ENCODE data around the gene ARRB2.
"Not testable (repeated sequence)": the region's sequence is repeated elsewhere in the genome, so short reads cannot be mapped to it uniquely, and the experiment has no call there.

ARRB2 gene

GRCh38 chr17:4709794-4710692 is at the start of gene ARRB2:
Gene ARRB2, plus strand, starts transcription at chr17:4710632. Its CDS starts 90 bp downstream, at chr17:4710722.
- peak; percentile 98 for DNase-seq (ENCODE audit: low read depth in 2 of 2)

- no peak for DNase-seq (ENCODE audit: low read depth in 2 of 2)
Measured at GRCh38 chr17:4663711-4664110, 46.7 kb upstream of the ARRB2 start.

GRCh38 chr17:4664230-4664629 is 46.2 kb upstream of the ARRB2 start:
- DNase-seq (ENCODE audit: low read depth in 2 of 2) = no peak

- DNase-seq (ENCODE audit: low read depth in 2 of 2) = no peak
Measured at GRCh38 chr17:4665027-4665426, 45.4 kb upstream of the ARRB2 start.

GRCh38 chr17:4666296-4666695 is 44.1 kb upstream of the ARRB2 start:
- DNase-seq (ENCODE audit: low read depth in 2 of 2) = no peak

GRCh38 chr17:4667166-4667565 is 43.3 kb upstream of the ARRB2 start:
- DNase-seq (ENCODE audit: low read depth in 2 of 2) = no peak

DNA sequence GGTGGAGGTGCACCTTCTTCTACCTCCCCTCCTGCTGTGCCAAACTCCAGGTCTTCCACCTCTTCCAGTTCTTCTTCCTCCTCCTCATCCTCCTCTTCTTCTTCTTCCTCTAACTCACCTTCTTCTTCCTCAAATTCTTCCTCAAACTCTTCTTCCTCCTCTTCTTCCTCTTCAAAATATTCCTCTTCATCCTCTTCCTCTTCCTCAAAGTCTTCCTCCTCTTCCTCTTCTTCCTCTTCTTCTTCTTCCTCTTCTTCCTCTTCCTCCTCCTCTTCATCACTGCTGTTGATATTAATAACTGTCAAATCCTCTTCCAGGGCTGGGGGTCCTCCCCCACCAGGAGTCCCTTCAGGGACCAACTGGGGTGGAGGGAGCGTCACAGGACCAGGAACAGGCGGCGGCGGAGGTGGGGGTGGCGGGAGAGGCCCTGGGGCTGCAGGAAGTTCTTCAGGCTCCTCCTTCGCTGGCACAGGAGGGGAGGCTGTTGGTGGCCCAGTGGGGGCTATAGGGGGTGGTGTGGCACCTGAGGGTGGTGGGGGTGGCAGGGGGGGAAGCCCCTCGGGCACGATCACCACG is 38.3 kb upstream of the ARRB2 start:
- DNase-seq (ENCODE audit: low read depth in 2 of 2) = no peak

DNA sequence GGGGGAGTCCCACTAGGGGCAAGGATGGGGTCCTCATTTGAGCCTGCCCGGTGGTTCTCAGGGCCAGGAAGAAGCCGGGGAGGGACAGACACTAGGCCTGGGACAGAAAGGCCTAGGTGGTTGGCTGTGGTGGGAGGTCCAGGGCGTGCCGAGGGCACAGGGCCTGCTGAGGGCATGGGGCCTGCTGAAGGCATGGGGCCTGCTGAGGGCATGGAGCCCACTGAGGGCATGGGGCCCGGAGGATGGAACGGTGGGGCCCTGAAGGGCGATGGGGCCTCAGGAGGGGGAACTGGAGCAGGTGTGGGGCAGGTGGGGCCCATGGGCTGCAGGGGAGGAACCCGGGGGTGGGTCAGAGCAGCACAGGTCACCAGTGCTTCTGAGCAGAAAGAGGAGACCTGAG is 37.7 kb upstream of the ARRB2 start:
- DNase-seq (ENCODE audit: low read depth in 2 of 2) = no peak

DNA sequence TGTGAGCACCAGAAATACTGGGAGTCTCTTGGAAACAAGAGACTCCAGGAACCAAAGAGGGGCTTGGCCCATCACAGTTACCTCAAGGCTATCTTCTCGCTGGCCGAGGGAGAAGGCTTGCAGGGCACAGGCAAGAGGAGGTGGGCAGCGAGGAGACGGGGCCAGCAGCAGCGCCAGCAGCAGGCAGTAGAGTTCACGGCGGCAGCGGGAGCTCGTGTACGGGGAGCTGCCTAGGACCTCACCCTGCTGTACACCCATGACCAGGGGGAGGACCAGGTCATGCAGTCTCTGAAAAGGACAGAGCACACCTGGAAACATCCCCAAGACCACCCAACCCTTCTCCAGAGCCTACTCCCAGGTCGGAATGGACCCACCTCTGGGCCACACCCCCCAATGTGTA is 37.3 kb upstream of the ARRB2 start:
- DNase-seq (ENCODE audit: low read depth in 2 of 2) = no peak

DNA sequence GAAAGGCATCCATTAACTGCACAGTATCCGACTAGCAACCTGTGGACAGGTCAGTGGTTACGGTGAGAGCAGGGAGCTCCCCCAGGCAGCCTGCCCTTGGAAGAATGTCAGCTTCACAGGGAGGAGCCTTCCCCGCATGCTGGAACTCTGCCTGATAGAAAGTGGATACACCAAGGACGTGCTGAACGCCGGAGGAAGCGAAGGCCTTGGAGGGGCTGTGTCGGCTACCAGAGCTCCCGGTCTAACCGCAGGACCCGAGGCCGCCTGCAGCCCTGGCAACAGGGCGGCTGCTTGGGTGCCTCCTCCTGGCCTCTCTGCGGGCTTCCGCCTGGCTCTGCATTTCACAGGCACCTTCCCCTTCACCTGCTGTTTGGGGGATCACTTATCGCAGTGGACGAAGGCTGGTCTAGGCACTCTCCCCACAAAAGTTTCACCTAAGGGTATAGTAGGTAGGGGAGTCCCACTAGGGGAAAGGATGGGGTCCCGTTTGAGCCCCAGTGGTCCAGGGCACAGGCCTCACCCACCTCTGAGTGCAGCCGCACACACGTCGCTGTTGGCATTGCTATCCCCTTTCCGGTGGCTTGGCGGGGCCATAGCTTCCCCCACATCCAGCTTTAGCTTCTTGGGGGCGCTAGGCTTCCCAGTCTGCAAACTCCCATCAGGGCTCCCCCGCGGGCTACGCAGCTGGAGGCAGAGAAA is 36.3 kb upstream of the ARRB2 start:
- no peak for DNase-seq (ENCODE audit: low read depth in 2 of 2)

DNA sequence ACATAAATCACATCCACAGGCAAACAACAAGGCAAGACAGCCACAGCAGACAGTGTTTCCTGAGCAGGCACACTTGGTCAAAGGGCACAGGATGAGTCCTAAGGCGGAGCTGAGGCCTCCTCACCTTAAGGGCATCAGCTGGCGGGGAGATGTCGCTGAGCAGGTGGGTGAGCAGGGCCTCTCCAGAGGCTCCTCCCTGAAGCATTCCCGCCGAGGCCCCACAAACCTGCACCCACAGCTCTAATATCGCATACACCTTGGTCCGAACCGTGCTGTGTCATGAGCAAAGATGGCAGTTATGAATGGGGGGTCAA is 35.8 kb upstream of the ARRB2 start:
- DNase-seq (ENCODE audit: low read depth in 2 of 2) = no peak

- DNase-seq (ENCODE audit: low read depth in 2 of 2) = no peak
Measured at GRCh38 chr17:4675791-4676190, 34.6 kb upstream of the ARRB2 start.

DNA sequence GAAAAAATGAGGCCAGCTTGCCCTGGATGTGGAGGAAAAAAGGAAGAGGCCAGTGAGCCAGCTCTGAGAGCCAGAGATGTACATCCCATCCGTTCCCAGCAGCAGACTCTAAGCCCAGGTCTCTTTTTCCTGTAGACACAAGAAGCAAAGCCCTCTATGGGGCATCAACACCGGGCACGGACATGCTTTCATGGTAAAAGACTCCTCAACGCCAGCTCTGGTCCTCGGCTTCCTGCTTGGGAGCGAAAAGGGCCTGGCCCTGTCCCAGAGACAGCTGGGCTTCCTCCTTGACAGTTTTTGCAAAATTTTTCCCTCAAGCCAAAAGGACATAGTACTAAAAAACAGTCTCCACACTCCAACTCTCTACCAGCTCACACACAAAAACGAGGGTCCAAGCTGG is 33.6 kb upstream of the ARRB2 start:
- no peak for DNase-seq (ENCODE audit: low read depth in 2 of 2)

DNA sequence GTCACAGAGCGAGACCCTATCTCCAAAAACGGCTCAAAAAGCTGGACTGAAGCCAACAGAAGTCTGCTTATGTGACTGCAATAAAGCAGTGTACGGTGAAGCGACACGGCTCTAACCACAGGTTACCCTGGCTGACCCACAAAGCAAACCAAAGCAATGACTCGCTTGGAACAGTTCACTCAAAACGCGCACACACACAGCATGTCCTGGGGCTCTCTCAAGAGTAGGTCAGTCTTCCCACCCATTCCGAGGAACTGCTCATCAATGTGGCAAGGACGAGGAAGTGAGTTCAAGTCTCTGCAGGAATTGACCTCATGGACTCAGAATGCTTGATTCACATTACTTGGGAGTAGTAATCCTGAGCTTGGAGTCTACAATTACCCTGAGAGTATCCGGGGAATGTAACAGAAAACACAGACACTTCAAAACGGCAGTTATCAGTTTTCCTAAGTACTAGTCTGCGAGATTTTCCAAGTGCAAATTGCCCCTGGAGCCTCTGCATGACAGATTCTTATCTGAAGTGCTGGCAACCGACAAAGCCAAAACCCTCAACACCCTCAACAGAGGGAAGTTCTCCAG is 31.9 kb upstream of the ARRB2 start:
- DNase-seq (ENCODE audit: low read depth in 2 of 2) = no peak

DNA sequence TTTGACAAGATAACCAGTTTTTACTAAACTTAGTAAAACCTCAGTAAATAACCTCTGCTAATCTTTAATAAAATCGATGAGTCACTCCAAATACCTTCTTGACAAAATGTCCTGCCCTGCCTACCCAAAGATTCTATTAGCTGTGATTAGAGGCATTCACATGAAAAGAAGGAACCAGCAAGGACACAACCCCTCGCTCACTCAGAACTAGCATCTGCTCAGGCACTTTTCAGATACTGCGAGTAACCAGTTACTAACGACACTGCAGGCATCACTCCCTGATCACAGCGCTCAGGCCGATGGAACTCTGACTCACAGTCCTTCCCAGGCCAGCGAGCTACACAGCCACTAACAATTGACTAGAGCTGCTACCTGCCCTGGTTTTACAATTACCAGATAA is 30.8 kb upstream of the ARRB2 start:
- no peak for DNase-seq (ENCODE audit: low read depth in 2 of 2)

DNA sequence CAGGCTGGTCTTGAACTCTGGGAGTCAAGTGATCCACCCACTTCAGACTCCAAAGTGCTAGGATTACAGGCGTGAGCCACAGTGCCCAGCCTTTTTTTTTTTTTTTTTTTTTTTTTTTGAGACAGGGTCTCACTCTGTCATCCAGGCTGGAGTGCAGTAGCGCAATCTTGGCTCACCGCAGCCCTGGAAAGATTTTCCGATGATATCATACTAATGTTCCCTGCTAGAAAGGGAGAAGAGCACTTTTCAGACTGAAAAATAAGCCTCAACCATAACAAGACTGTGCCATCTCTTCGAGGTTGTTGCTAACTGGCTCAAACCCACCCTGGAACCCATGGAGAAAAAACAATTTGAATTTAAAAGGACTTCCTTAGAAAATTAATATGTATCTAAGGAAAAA is 26.7 kb upstream of the ARRB2 start:
- not testable (repeated sequence) for DNase-seq (ENCODE audit: low read depth in 2 of 2)

DNA sequence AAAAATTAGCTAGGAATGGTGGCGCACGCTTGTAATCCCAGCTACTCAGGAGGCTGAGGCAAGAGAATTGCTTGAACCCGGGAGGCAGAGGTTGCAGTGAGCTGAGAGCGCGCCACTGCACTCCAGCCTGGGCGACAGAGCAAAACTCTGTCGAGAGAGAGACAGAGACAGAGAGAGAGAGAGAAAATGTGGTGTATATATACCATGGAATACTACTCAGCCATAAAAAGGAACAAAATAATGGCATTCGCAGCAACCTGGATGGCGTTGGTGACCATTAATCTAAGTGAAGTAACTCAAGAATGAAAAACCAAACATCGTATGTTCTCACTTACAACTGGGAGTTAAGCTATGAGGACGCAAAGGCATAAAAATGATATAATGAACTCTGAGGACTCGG is 20.6 kb upstream of the ARRB2 start:
- DNase-seq (ENCODE audit: low read depth in 2 of 2) = not testable (repeated sequence)

- DNase-seq (ENCODE audit: low read depth in 2 of 2) = no peak
Measured at GRCh38 chr17:4690745-4691144, 19.7 kb upstream of the ARRB2 start.

- no peak for DNase-seq (ENCODE audit: low read depth in 2 of 2)
Measured at GRCh38 chr17:4691686-4692085, 18.7 kb upstream of the ARRB2 start.

GRCh38 chr17:4693416-4693815 is 17.0 kb upstream of the ARRB2 start:
- no peak for DNase-seq (ENCODE audit: low read depth in 2 of 2)

GRCh38 chr17:4696437-4696805 is 14.0 kb upstream of the ARRB2 start:
- no peak for DNase-seq (ENCODE audit: low read depth in 2 of 2)

GRCh38 chr17:4699401-4700056 is 10.9 kb upstream of the ARRB2 start:
- DNase-seq (ENCODE audit: low read depth in 2 of 2) = not testable (repeated sequence)
